Activated naive CD8-positive, alpha-beta T cell treated with anti-CD3 and anti-CD28 coated beads, Interleukin-2, amount 50 U/mL, for 24 hours (primary cell): Measurements from ENCODE around the gene OVCA2.
A peak's percentile ranks its signal among the peaks of the same experiment; 100 is the strongest.

Source experiments
- ATAC-seq: fragments of 150-1000 bp; cut with Tn5 transposase; one replicate; pipeline ENCODE4 v1.10.0; 2021
- DNase-seq: peaks from one replicate; pipeline ENCODE4 v3.0.0; 2021
- H3K27ac Mint-ChIP-seq: one replicate; pipeline ENCODE4 v1.8.0; 2021; ENCODE audit warnings: mild to moderate bottlenecking, mixed read lengths
- H3K27me3 Mint-ChIP-seq: one replicate; pipeline ENCODE4 v1.8.0; 2021; ENCODE audit warnings: mixed read lengths
- H3K36me3 Mint-ChIP-seq: one replicate; pipeline ENCODE4 v1.8.0; 2021; ENCODE audit warnings: low read depth, mixed read lengths
- H3K4me1 Mint-ChIP-seq: one replicate; pipeline ENCODE4 v1.8.0; 2021; ENCODE audit warnings: mixed read lengths
- H3K4me3 Mint-ChIP-seq: one replicate; pipeline ENCODE4 v1.8.0; 2021; ENCODE audit warnings: mild to moderate bottlenecking, moderate library complexity, mixed read lengths
- H3K9me3 Mint-ChIP-seq: one replicate; pipeline ENCODE4 v1.8.0; 2021; ENCODE audit warnings: mixed read lengths

OVCA2 gene

DNA sequence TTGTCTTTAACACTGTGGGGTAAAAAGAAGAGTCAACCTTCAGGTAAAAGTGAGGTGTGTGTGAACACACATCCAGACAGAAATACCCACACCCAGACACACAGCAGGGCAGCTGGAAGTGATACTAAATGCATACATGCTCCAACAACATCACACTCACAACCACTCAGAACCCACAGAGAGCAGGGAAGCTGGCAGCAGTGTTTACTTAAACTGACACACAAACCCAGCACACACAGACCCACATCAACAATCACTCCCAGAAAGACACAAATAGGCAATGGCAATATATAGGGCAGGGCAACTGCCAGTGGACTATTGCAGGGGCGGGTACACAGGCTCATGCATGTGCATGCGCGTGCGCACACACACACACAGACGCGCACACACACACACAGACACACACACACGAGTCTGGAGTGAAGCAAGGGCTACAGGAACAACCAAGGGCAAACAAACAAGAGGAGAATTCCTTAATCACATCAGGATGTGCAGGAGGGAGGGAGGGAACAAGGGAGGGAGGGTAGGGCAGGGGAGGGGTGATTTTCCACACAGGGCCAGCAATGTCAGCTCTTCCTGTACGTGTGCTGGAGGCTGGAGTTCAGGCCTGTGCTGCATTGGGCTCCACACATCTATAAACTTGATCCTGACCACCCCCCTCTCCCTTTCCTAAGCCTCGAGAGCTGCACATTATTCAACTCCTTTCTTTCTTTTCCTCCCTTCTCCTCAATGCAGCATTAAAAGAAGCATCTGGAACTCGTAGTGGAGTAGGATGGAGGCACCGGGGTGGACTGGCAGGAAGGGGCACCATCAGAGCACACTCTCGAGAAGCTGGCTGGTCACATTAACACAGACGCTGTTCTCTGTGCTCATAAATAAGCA is 43.2 kb downstream of the OVCA2 start:
- no peak for ATAC-seq
- Mint-ChIP-seq H3K9me3 (no peaks in the 10 kb centered on the region), H3K4me1 (peaks cover 55% of the 10 kb centered on the region), H3K27ac (no peak overlapping the region), H3K4me3 (no peak overlapping the region), H3K27me3 (no peaks in the 10 kb centered on the region), H3K36me3 (peaks cover 23% of the 10 kb centered on the region)
- DNase-seq: no peak

DNA sequence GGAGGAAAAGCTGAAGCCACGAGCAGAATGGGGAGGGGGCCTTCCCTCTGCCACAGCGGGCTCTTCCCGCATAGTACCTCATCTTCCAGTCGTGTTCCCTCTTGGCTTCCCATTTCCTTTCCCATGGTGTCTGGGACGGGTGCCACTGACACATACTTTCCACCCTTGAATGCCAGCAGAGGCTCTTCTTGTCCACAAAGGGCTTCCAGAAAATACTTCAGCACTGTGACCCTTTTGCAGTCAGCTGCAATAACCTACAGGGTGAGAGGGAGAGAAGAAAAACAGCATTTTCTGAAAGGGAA is 43.8 kb downstream of the OVCA2 start:
- H3K4me3 Mint-ChIP-seq: no peak overlapping the region
- ATAC-seq (no peak), DNase-seq (no peak)
- H3K9me3 Mint-ChIP-seq: no peaks in the 10 kb centered on the region
- H3K27me3 Mint-ChIP-seq: no peaks in the 10 kb centered on the region
- H3K27ac Mint-ChIP-seq: no peak overlapping the region
- H3K4me1 Mint-ChIP-seq: peaks cover 61% of the 10 kb centered on the region
- peaks cover 23% of the 10 kb centered on the region for H3K36me3 Mint-ChIP-seq

DNA sequence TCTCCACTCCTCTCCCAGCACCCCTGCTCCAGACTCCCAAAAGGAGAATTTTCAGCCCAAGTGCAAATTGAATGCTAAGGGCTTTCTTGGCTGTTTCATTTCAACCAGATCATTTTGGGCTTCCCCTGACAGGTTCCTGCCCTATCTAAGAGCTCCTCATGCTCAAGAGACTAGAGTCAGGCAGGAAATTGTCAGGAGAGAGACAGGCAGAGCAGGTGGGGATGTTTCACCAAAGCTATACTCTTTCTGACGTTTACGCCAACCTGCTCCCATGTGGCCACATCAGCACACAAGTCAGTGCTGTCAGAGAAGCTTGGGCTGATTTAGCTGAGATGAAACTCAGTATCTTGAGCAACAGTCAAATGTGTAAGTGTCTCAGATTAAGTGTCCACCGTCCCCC is 44.5 kb downstream of the OVCA2 start:
- H3K4me3 Mint-ChIP-seq: no peak overlapping the region
- H3K27me3 Mint-ChIP-seq: no peaks in the 10 kb centered on the region
- DNase-seq (no peak), ATAC-seq (no peak)
- no peak overlapping the region for H3K27ac Mint-ChIP-seq
- peaks cover 68% of the 10 kb centered on the region for H3K4me1 Mint-ChIP-seq
- H3K36me3 Mint-ChIP-seq: peaks cover 18% of the 10 kb centered on the region
- H3K9me3 Mint-ChIP-seq: no peaks in the 10 kb centered on the region

DNA sequence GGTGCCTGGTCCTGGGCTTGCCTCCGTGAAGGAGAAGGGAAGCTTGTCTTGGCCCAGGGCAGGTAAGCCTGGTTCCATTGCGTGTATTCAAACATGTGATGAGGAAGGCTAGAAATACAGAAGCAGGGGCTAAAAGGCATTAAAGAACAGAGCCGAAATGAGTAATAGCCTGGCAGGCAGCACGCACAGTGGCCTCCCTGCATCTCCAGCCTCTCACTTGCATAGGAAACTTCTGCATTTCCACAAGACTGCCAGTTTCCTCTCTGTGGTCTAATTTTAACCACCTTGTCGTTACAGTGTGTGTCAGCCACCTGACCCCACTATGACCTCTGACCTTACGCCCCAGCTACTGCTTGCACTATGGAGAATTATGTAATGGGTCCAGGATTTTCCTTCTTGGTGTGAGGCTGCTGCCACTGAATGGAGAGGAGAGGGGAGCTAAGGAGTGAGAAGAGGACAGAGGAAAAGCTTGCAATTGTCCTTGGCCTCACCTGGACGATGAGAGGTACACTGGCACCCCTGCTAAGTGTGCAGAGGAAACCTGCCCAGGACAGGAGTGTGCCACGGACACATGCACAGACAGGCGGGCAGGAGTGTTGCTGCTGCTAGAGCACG is 45.9 kb downstream of the OVCA2 start:
- peak; percentile 77 for ATAC-seq
- Mint-ChIP-seq H3K9me3 (no peaks in the 10 kb centered on the region), H3K4me1 (peaks cover 68% of the 10 kb centered on the region), H3K27me3 (no peaks in the 10 kb centered on the region), H3K27ac (peak overlapping the region; percentile 91), H3K36me3 (peaks cover 18% of the 10 kb centered on the region), H3K4me3 (peak overlapping the region; percentile 63)
- DNase-seq: peak; percentile 62

DNA sequence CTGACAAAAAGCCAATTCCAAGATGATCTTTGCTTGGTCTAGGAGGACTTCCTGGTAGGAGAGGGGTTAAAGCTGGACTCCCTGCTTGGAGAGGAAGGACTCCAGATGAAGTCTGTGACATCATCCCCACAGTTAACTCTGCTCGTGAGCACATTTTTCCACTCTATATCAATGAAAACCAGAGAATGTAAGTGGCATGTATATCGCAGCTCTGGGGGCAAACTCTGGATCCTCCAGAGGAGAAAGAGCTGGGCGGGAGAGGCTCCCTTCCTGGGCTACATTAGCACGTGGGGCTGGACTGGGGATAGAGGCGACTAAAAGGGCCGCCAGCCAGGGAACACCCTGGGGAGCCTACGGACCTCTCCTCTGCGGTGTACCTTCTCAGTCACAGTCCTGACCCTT is 47.2 kb downstream of the OVCA2 start:
- ATAC-seq (peak; percentile 41), DNase-seq (no peak)
- peaks cover 20% of the 10 kb centered on the region for H3K36me3 Mint-ChIP-seq
- peak overlapping the region; percentile 84 for H3K27ac Mint-ChIP-seq
- no peaks in the 10 kb centered on the region for H3K9me3 Mint-ChIP-seq
- H3K27me3 Mint-ChIP-seq: no peaks in the 10 kb centered on the region
- peak overlapping the region; percentile 81 for H3K4me3 Mint-ChIP-seq
- H3K4me1 Mint-ChIP-seq: peaks cover 64% of the 10 kb centered on the region

DNA sequence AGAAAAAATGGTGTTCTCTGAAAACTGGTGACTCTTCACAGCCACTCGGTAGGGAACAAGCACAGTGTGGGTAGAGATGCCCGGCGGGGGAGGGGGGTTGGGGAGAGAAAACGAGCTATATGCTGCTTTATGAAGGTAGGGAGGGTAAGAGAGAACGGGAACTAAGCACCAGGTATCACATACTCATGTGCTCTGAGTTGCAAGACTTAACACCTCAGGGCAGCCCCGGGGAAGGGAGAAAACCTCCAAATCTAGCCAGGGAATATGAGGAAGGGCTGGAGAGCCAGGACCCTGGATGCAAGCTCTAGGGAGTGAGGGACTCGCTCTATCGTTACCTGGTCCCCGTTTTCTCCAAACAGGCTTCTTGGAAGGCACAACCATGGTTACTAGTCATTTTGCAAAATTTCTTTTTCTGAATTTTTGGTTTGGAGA is 48.4 kb downstream of the OVCA2 start:
- peak overlapping the region; percentile 81 for H3K4me3 Mint-ChIP-seq
- H3K27ac Mint-ChIP-seq: peak overlapping the region; percentile 84
- no peaks in the 10 kb centered on the region for H3K27me3 Mint-ChIP-seq
- no peak for DNase-seq
- H3K36me3 Mint-ChIP-seq: peaks cover 15% of the 10 kb centered on the region
- H3K9me3 Mint-ChIP-seq: no peaks in the 10 kb centered on the region
- peaks cover 61% of the 10 kb centered on the region for H3K4me1 Mint-ChIP-seq
- no peak for ATAC-seq

DNA sequence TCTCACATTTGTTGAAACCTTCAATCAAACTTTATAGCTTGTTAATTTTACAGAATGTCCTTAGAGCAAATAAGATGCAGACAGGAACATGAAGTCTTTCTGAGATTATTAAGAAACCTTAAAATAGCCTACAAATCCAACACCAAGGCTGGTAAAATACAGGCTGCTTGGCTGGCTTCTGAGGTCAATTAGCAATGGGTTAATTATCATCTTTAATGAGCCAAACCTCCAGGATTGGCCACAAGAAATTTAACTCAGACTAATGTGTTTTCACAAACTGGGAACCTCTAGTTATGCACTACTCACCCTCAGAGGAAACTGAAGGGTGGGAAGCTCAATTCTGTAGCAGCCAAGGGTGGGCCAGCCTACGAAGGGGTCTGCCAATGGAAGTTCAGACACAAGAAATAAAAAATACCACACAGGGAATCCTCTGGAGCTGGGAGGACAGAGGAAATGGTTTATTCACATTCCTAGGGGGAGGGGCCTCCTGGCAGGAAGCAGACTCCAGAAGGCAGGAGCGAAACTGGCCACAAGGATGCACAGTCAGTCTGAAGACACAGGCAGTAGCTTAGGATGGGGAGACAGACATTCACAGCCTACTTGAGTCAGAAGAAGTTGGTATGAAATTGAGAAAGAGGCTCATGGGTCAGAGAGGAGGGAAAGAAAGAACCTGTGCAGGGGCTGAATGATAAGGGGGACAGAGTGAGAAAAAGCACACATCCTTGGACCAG is 49.1 kb downstream of the OVCA2 start:
- DNase-seq (no peak), ATAC-seq (no peak)
- Mint-ChIP-seq H3K27me3 (no peaks in the 10 kb centered on the region), H3K9me3 (no peaks in the 10 kb centered on the region), H3K27ac (no peak overlapping the region), H3K36me3 (peaks cover 11% of the 10 kb centered on the region), H3K4me1 (peaks cover 57% of the 10 kb centered on the region), H3K4me3 (no peak overlapping the region)

DNA sequence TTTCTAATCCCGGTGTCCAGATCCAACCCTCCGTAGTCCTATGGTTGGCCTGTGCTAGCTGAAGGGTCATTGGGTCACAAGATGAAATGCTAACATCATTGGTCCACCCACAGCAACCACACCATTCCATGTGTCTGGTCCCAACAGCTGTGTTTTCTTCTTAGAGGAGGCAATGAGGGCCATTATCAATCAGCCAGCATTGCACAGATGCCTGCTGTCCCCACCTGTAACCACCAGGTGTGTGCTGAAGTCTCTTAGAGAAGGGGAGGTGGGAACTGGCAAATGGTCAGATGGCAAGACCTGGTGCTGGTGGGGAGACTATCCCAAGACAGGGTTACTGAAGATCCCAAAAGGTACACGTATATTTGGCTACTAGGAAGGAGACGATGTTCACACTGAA is 50.4 kb downstream of the OVCA2 start:
- H3K27me3 Mint-ChIP-seq: no peaks in the 10 kb centered on the region
- H3K4me1 Mint-ChIP-seq: peaks cover 45% of the 10 kb centered on the region
- H3K27ac Mint-ChIP-seq: no peak overlapping the region
- DNase-seq (no peak), ATAC-seq (no peak)
- H3K36me3 Mint-ChIP-seq: peaks cover 13% of the 10 kb centered on the region
- no peak overlapping the region for H3K4me3 Mint-ChIP-seq
- no peaks in the 10 kb centered on the region for H3K9me3 Mint-ChIP-seq
